ENCODE measurements around the gene ACAP2.
"Not testable (repeated sequence)": the region's sequence is repeated elsewhere in the genome, so short reads cannot be mapped to it uniquely, and the experiment has no call there.

Gene ACAP2

GRCh38 chr3:195240171-195240701 lies 202.6 kb downstream of the ACAP2 start:
- no peak for DNase-seq

- DNase-seq: no peak
Measured at GRCh38 chr3:195239121-195239520, 203.7 kb downstream of the ACAP2 start.

- DNase-seq: no peak
Measured at GRCh38 chr3:195238586-195239118, 204.2 kb downstream of the ACAP2 start.

GRCh38 chr3:195238081-195238571 lies 204.7 kb downstream of the ACAP2 start:
- no peak for DNase-seq

GRCh38 chr3:195236801-195237570 lies 205.8 kb downstream of the ACAP2 start:
- DNase-seq: no peak

- DNase-seq: no peak
Measured at GRCh38 chr3:195236076-195236798, 206.6 kb downstream of the ACAP2 start.

- no peak for DNase-seq
Measured at GRCh38 chr3:195230244-195230643, 212.6 kb downstream of the ACAP2 start.

GRCh38 chr3:195228886-195229285 lies 213.9 kb downstream of the ACAP2 start:
- DNase-seq: not testable (repeated sequence)

- DNase-seq: no peak
Measured at GRCh38 chr3:195227871-195228270, 214.9 kb downstream of the ACAP2 start.

- no peak for DNase-seq
Measured at GRCh38 chr3:195226900-195227447, 215.8 kb downstream of the ACAP2 start.

- DNase-seq: no peak
Measured at GRCh38 chr3:195226445-195226844, 216.4 kb downstream of the ACAP2 start.

GRCh38 chr3:195224980-195225580 lies 217.7 kb downstream of the ACAP2 start:
- DNase-seq: no peak
